Right renal pelvis (tissue), 4 donors: Measurements from ENCODE around the gene CGRRF1. TPM values are rescaled to one million over a fixed set of nuclear protein-coding genes. Genes with fewer than 3 reads are reported as not detected.

ENCODE experiments used
- DNase-seq, 4 donors: peaks; one replicate each; pipeline ENCODE4 v3.0.0-alpha.2; 2013; ENCODE audit warnings: low read depth in 4 of 4, low spot score in 3 of 4, missing footprints in 1 of 4
- polyA plus RNA-seq, 4 donors: library from polyadenylated mRNA; unstranded; fragments of 120-200 nt; gene quantifications; one replicate each; pipeline ENCODE4 v1.2.1, GENCODE V29; 2013; ENCODE audit not compliant: insufficient read length in 4 of 4

The CGRRF1 gene
- polyA plus RNA-seq, 4 donors = 27.5 to 37.5 (median 35.3) TPM

GRCh38 chr14:54537651-54538050 lies 27.9 kb downstream of the CGRRF1 start:
- no peak for DNase-seq

DNA sequence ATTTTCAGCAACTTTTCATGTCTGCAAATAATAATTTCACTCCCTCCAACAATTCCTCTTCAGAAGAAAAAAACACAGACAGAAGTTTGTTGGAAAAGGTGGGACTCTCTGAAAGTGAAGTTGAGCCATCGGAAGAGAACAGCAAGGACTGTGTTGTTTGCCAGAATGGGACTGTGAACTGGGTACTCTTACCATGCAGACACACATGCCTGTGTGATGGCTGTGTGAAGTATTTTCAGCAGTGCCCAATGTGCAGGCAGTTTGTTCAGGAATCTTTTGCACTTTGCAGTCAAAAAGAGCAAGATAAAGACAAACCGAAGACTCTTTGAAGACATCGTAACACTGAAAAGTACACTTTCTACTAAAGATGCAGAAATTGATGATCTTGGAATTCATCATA lies 28.3 kb downstream of the CGRRF1 start:
- no peak for DNase-seq

GRCh38 chr14:54547583-54547982 lies 37.9 kb downstream of the CGRRF1 start:
- DNase-seq = no peak

- no peak for DNase-seq
Measured at GRCh38 chr14:54548491-54548890, 38.8 kb downstream of the CGRRF1 start.

- DNase-seq = no peak
Measured at GRCh38 chr14:54549862-54550261, 40.2 kb downstream of the CGRRF1 start.

- no peak for DNase-seq
Measured at GRCh38 chr14:54550514-54550913, 40.8 kb downstream of the CGRRF1 start.

GRCh38 chr14:54554401-54554800 lies 44.7 kb downstream of the CGRRF1 start:
- no peak for DNase-seq

GRCh38 chr14:54555651-54556050 lies 45.9 kb downstream of the CGRRF1 start:
- DNase-seq = no peak

GRCh38 chr14:54556535-54556934 lies 46.8 kb downstream of the CGRRF1 start:
- no peak for DNase-seq

DNA sequence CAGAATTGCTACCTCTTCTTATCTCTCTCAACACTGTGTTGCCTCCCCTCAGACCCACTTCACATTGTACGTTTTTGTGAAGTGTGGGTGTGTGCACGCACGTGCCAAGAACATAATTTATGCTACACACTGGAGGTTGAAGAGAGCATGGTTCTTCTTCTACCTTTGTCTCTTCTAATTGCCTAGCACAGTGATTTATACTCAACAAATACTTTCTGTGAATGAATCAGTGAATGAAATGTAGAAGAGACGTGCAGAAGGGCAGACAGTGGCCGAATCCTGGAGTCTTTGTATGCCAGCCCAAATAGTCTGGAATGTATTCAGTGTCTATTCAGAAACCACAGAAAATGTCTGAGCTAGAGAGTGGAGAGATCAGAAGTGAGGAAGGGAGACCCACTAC lies 52.6 kb downstream of the CGRRF1 start:
- no peak for DNase-seq

GRCh38 chr14:54564071-54564867 lies 54.6 kb downstream of the CGRRF1 start:
- peak in 3 of 4 donors; percentile 22 to 39 (median 32) for DNase-seq

GRCh38 chr14:54564868-54565784 lies 55.4 kb downstream of the CGRRF1 start:
- peak in 3 of 4 donors; percentile 27 to 57 (median 44) for DNase-seq

DNA sequence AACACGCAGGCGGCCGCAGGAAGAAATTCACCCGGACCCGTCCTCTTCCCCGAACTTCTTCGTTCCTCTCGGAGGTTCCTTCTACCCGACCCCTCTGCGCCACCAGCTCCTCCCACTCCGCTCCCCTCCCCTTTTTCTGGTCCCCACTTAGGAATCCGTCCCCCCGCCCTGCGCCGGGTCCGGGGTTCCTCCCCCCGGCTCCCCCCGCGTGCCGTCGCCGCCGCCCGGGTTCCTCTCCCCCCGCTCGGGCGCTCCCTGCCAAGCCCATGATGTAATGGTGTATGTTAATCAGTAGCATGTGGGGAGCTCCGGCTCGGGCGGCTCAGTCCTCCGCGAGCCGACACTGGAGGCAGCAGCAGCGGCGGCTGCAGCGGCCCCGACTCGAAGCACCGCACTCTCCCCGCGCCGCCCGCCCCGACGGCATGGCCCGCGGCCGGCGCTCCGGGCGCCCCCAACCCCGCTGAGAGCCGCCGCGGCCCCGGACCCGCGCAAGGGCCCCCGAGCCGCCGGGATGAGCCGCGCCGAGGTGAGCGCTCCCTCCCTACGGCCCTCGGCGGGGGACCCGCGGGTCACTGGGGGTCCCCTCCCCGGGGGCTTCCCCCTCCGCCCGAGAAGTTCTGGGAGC lies 56.2 kb downstream of the CGRRF1 start:
- DNase-seq = peak in 3 of 4 donors; percentile 69 to 75 (median 73)

DNA sequence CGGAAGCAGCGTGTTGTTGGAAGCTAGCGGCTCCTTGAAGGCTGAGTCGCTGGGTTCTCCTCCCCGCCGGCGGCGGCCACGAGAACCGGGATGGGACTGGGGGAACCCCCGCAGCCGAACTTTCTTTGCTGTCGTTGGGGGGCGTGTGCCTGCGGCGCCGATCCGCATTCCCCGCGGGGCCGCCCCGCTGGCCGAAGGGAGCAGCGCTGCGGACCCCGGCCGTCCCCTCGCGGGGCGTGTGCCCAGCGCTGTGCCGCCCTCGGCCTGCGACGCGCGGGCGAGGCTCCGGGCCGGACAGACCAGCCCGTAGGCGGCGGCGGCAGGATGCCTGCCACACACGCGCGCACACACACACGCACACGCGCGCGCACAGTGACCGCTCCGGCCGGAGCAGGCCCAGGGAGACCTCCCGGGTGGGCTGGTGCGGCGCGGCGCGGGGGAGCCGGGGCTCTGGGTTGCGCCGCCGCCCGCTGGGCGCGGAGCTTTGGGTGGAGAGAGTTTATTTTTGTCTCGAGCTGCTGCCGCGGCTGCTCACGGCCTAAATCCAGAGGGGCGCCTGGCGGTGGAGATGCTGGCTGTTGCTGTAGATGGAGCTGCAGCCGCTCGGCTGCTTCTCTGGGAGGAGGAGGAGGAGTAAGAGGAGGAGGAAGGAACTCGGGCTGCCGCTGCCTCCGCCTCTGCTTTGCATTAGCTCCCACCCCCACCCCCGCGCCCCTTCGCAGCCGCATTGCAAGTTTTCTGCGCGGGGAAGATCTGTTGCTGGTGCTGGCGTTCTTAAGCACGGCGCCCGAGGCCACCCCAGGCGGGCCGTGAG lies 56.9 kb downstream of the CGRRF1 start, which contains the start of gene SAMD4A:
SAMD4A (plus strand) TSS at position 719 of the 814 bp plus-strand sequence. CDS start 789 bp downstream, outside the sequence.
- peak in 3 of 4 donors; percentile 56 to 63 (median 58) for DNase-seq

DNA sequence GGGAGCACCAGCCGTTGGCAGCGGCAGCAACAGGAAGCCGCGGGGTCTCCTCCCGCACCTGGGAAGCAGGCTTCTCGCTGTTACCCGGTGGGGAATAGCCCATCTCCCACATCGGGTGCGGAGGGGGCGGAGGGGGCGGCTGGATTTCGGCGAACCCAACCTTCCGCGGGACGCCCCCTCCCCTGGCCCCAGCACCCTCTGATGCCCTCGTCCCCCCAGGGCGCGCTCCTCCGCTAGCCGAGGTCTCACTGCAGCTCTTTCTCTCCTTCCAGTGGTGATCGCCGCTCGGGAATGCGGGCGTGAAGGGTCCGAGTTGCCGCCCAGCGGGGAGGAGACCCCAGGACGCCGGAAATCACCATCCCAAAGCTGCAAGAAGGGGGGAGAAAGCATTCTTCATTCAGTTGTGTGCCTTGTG lies 57.5 kb downstream of the CGRRF1 start:
- DNase-seq = peak in 3 of 4 donors; percentile 22 to 31 (median 23)

DNA sequence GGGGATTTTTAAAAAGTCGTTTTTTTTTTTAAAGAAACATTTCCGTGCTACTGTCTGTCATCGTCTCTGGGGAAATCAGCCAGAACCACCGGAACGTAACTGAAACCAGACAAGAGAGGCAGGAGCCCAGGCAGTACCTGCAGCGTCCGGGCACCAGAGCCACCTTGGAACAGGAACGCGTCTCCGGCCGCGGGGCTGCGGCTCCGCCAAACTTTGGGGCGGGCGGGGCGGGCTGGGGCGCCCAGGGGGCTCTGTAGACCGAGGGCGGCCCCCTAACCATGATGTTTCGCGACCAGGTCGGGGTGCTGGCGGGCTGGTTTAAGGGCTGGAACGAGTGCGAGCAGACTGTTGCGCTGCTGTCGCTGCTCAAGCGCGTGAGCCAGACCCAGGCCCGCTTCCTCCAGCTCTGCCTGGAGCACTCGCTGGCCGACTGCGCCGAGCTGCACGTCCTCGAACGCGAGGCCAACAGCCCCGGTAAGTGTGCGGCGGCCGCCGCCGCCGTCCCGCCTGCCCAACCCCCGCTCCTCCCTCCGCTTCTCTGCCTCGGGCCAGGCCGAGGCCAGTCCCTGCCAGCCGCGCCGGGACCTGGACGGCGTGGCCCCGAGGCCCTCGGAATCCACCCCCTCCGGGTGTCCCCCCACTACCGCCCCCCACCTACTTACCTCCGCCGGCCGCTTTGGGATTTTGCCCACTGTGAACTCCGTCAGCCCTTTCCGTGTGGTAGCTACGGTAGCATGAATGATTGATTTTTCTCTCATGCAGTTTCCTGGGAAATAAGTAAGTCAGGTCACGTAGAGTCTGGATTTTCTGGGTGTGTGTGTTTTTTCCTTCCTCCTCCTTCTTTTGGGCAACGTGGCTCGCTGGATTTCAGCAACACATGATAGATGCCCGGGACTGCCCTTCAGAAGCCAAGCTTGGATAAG lies 58.2 kb downstream of the CGRRF1 start:
- peak in 3 of 4 donors; percentile 36 to 39 (median 37) for DNase-seq

GRCh38 chr14:54568821-54569595 lies 59.3 kb downstream of the CGRRF1 start:
- peak in 2 of 4 donors; percentile 35 to 41 for DNase-seq

GRCh38 chr14:54570047-54570446 lies 60.3 kb downstream of the CGRRF1 start:
- DNase-seq = no peak
